HepG2 (cell line): ENCODE measurements around the gene CARD9. TPM values are rescaled to one million over a fixed set of nuclear protein-coding genes. Genes with fewer than 3 reads are reported as not detected.

ENCODE experiments used
- DRAP1 ChIP-seq: IDR thresholded peaks from 2 replicates; pipeline ENCODE4 v1.6.1; 2016; ENCODE audit warnings: missing genetic modification reagents, missing compliant biosample characterization
- HDAC1 ChIP-seq: sonication (generic); formaldehyde crosslinking; IDR thresholded peaks from 2 replicates; pipeline ENCODE4 v1.5.1; 2020; ENCODE audit warnings: mild to moderate bottlenecking, missing genetic modification reagents
- HDAC6 ChIP-seq: fragments of 200-600 bp; sonication (generic); IDR thresholded peaks from 2 replicates; pipeline ENCODE4 v1.7.0; 2017; ENCODE audit warnings: mild to moderate bottlenecking, antibody characterized with exemption, low read length, low read depth
- HMGA1 ChIP-seq: sonication (generic); formaldehyde crosslinking; conservative IDR thresholded peaks from 2 replicates; pipeline ENCODE4 v1.4.0; 2020; ENCODE audit warnings: missing genetic modification reagents
- HNF4A ChIP-seq: sonication (generic); formaldehyde crosslinking; IDR thresholded peaks from 2 replicates; pipeline ENCODE4 v1.4.0; 2020; ENCODE audit warnings: missing genetic modification reagents
- HNRNPLL ChIP-seq: fragments of 200-400 bp; formaldehyde crosslinking; IDR thresholded peaks from 2 replicates; pipeline ENCODE4 v1.6.1; 2017; ENCODE audit warnings: mild to moderate bottlenecking, low read depth, low read length; ENCODE audit not compliant: poor library complexity, severe bottlenecking
- NR2F2 ChIP-seq: IDR thresholded peaks from 2 replicates; pipeline ENCODE4 v1.6.1; 2012; ENCODE audit warnings: low read depth, inconsistent platforms, borderline replicate concordance
- POLR2A ChIP-seq, 2 experiments: IDR thresholded peaks; 2 replicates each; pipeline ENCODE4 v1.6.1; 2011; ENCODE audit warnings: low read depth in 2 of 2, low read length in 2 of 2, mild to moderate bottlenecking in 1 of 2, moderate library complexity in 1 of 2; ENCODE audit not compliant: insufficient read depth in 1 of 2
- SAP130 ChIP-seq: IDR thresholded peaks from 2 replicates; pipeline ENCODE4 v1.6.1; 2016; ENCODE audit warnings: low read depth
- SOX6 ChIP-seq, 2 experiments: fragments of 450-650 bp in 1 of 2; sonication (generic) in 1 of 2; formaldehyde crosslinking in 1 of 2; IDR thresholded peaks; 2 replicates each; pipeline versions ENCODE4 v1.4.0 to v1.6.1; 2017 to 2020; ENCODE audit warnings: antibody characterized with exemption in 1 of 2, mild to moderate bottlenecking in 1 of 2, missing genetic modification reagents in 1 of 2
- ZFP62 ChIP-seq: sonication (generic); formaldehyde crosslinking; IDR thresholded peaks from 2 replicates; pipeline ENCODE4 v1.4.0; 2020; ENCODE audit warnings: missing genetic modification reagents
- ZKSCAN8 ChIP-seq: IDR thresholded peaks from 2 replicates; pipeline ENCODE4 v1.6.1; 2016; ENCODE audit warnings: borderline replicate concordance, missing genetic modification reagents, missing compliant biosample characterization
- ZNF33A ChIP-seq: sonication (generic); formaldehyde crosslinking; IDR thresholded peaks from 2 replicates; pipeline ENCODE4 v1.5.1; 2020; ENCODE audit warnings: missing genetic modification reagents, mild to moderate bottlenecking, moderate library complexity, borderline replicate concordance
- ZNF7 ChIP-seq: IDR thresholded peaks from 2 replicates; pipeline ENCODE4 v1.6.1; 2016; ENCODE audit warnings: missing biosample characterization, missing genetic modification reagents
- ZNF713 ChIP-seq: sonication (generic); formaldehyde crosslinking; IDR thresholded peaks from 2 replicates; pipeline ENCODE4 v1.4.0; 2020; ENCODE audit warnings: mild to moderate bottlenecking, missing genetic modification reagents
- polyA plus RNA-seq, 8 experiments: library from polyadenylated mRNA; depleted of rRNA in 3 of 8; stranded (reverse) in 7 of 8; unstranded in 1 of 8; fragments of >200 nt; fragmentation: Illumina TruSeq in 4 of 8; extraction: Trizol in 4 of 8; gene quantifications; 2 replicates each; pipeline versions ENCODE4 v1.2.1 to v1.2.3, GENCODE V29; 2011 to 2016; ENCODE audit warnings: low read depth in 4 of 8, missing spikeins in 1 of 8, mixed read lengths in 1 of 8; ENCODE audit not compliant: insufficient read depth in 1 of 8
- total RNA-seq, 5 experiments: library from RNA; depleted of rRNA; stranded (reverse); fragments of >200 nt; fragmentation: Illumina TruSeq; extraction: Trizol; gene quantifications; 2 replicates each; pipeline ENCODE4 v1.2.3, GENCODE V29; 2016; ENCODE audit warnings: low read depth in 1 of 5
- TF ChIP-seq, protein P1 (sequence below): sonication (generic); formaldehyde crosslinking; IDR thresholded peaks from 2 replicates; pipeline ENCODE4 v1.4.0; 2020; ENCODE audit warnings: mild to moderate bottlenecking, low read depth, missing genetic modification reagents
- TF ChIP-seq, protein P2 (sequence below): sonication (generic); formaldehyde crosslinking; IDR thresholded peaks from 2 replicates; pipeline ENCODE4 v1.5.0; 2020; ENCODE audit warnings: mild to moderate bottlenecking, missing genetic modification reagents, borderline replicate concordance
- TF ChIP-seq, protein P3 (sequence below): sonication (generic); formaldehyde crosslinking; IDR thresholded peaks from 2 replicates; pipeline ENCODE4 v1.8.0; 2023; ENCODE audit warnings: mild to moderate bottlenecking, missing genetic modification reagents
- TF ChIP-seq, protein P4 (sequence below): IDR thresholded peaks from 2 replicates; pipeline ENCODE4 v1.4.0; 2020; ENCODE audit warnings: mild to moderate bottlenecking, missing genetic modification reagents

Gene CARD9
- total and polyA plus RNA-seq, 2 of the 13 experiments (the other 11 are each of a cell fraction or from before 2014, with no cell fraction given) = 3.3 to 7.4 TPM

DNA sequence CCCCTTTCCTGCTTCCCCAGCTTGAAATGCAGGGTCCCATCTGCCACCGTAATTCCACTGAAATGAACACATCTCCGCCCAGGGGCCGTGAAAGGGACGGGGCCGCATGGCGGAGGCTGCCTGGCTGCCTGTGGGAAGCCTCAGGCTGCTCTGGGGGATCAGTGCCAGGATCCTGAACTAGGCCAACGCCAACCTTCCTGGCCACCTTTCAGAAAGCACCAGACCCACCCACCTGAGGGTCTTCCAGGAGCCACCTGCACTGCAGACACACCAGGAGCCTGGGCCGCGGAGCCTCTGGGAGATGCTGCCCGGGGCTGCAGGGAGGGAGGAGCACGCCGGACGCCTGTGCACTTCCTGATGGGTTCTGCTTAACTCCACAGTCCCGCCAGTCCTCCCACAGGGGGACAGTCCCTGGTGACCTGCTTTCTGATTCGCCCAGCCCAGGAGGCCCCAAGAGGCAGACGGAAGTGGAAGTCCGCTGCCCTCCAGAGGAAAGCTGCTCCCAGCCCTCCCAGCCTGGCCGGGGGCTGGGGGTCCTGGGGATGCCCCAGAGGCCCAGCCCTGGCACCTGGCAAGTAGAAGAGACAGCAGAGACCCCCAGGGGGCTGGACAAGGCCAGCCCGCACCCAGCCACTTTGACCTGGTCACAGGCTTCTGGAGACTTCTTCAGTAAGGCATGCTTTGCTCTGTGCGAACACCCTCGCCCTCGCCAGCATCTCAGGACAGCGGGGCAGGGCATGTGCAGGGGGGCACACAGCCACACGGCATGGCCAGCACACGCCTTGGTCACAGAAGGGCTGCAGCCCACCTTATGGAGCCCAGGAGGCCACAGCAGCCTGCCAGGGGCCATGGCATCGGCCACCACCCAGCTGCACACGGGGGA lies at the start of gene CARD9 (continued):
- TF ChIP-seq HNF4A (CRISPR knock-in tag) = no peak
- no peak for TF ChIP-seq ZNF713 (CRISPR knock-in tag)
- TF ChIP-seq ZFP62 = no peak
- TF ChIP-seq, protein P1, sequence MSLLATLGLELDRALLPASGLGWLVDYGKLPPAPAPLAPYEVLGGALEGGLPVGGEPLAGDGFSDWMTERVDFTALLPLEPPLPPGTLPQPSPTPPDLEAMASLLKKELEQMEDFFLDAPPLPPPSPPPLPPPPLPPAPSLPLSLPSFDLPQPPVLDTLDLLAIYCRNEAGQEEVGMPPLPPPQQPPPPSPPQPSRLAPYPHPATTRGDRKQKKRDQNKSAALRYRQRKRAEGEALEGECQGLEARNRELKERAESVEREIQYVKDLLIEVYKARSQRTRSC (CRISPR knock-in tag) = no peak
- TF ChIP-seq, protein P2, sequence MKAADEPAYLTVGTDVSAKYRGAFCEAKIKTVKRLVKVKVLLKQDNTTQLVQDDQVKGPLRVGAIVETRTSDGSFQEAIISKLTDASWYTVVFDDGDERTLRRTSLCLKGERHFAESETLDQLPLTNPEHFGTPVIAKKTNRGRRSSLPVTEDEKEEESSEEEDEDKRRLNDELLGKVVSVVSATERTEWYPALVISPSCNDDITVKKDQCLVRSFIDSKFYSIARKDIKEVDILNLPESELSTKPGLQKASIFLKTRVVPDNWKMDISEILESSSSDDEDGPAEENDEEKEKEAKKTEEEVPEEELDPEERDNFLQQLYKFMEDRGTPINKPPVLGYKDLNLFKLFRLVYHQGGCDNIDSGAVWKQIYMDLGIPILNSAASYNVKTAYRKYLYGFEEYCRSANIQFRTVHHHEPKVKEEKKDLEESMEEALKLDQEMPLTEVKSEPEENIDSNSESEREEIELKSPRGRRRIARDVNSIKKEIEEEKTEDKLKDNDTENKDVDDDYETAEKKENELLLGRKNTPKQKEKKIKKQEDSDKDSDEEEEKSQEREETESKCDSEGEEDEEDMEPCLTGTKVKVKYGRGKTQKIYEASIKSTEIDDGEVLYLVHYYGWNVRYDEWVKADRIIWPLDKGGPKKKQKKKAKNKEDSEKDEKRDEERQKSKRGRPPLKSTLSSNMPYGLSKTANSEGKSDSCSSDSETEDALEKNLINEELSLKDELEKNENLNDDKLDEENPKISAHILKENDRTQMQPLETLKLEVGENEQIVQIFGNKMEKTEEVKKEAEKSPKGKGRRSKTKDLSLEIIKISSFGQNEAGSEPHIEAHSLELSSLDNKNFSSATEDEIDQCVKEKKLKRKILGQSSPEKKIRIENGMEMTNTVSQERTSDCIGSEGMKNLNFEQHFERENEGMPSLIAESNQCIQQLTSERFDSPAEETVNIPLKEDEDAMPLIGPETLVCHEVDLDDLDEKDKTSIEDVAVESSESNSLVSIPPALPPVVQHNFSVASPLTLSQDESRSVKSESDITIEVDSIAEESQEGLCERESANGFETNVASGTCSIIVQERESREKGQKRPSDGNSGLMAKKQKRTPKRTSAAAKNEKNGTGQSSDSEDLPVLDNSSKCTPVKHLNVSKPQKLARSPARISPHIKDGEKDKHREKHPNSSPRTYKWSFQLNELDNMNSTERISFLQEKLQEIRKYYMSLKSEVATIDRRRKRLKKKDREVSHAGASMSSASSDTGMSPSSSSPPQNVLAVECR (CRISPR knock-in tag) = peak; percentile 47; the same call in 1 of the 2 replicates
- TF ChIP-seq HMGA1 (CRISPR knock-in tag) = no peak
- no peak for TF ChIP-seq ZKSCAN8
- TF ChIP-seq NR2F2 = no peak
- TF ChIP-seq HDAC1 (CRISPR knock-in tag) = 0 out of 2 replicates have a peak, but pooled peaks have one; percentile 32
- no peak for TF ChIP-seq ZNF33A
- TF ChIP-seq DRAP1 (CRISPR knock-in tag) = 0 out of 2 replicates have a peak, but pooled peaks have one; percentile 50
- TF ChIP-seq, protein P3, sequence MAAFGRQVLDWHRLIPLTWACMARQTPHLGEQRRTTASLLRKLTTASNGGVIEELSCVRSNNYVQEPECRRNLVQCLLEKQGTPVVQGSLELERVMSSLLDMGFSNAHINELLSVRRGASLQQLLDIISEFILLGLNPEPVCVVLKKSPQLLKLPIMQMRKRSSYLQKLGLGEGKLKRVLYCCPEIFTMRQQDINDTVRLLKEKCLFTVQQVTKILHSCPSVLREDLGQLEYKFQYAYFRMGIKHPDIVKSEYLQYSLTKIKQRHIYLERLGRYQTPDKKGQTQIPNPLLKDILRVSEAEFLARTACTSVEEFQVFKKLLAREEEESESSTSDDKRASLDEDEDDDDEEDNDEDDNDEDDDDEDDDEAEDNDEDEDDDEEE (CRISPR knock-in tag) = no peak
- peak; percentile 79 for TF ChIP-seq SAP130 (CRISPR knock-in tag)
- TF ChIP-seq, protein P4, sequence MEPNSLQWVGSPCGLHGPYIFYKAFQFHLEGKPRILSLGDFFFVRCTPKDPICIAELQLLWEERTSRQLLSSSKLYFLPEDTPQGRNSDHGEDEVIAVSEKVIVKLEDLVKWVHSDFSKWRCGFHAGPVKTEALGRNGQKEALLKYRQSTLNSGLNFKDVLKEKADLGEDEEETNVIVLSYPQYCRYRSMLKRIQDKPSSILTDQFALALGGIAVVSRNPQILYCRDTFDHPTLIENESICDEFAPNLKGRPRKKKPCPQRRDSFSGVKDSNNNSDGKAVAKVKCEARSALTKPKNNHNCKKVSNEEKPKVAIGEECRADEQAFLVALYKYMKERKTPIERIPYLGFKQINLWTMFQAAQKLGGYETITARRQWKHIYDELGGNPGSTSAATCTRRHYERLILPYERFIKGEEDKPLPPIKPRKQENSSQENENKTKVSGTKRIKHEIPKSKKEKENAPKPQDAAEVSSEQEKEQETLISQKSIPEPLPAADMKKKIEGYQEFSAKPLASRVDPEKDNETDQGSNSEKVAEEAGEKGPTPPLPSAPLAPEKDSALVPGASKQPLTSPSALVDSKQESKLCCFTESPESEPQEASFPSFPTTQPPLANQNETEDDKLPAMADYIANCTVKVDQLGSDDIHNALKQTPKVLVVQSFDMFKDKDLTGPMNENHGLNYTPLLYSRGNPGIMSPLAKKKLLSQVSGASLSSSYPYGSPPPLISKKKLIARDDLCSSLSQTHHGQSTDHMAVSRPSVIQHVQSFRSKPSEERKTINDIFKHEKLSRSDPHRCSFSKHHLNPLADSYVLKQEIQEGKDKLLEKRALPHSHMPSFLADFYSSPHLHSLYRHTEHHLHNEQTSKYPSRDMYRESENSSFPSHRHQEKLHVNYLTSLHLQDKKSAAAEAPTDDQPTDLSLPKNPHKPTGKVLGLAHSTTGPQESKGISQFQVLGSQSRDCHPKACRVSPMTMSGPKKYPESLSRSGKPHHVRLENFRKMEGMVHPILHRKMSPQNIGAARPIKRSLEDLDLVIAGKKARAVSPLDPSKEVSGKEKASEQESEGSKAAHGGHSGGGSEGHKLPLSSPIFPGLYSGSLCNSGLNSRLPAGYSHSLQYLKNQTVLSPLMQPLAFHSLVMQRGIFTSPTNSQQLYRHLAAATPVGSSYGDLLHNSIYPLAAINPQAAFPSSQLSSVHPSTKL (CRISPR knock-in tag) = no peak
- TF ChIP-seq POLR2A (IDR thresholded peaks at IDR 0.05; ENCODE audit: insufficient read depth in 1 of 2, low read depth in 2 of 2, low read length in 2 of 2) = peak in 1 of 2 experiments; percentile 36; a peak in 1 of 4 replicates
- no peak for TF ChIP-seq HDAC6
- TF ChIP-seq HNRNPLL = peak; percentile 10
- no peak for TF ChIP-seq ZNF7
- no peak for TF ChIP-seq SOX6 (IDR thresholded peaks at IDR 0.05)
- TF ChIP-seq SOX6 (CRISPR knock-in tag; IDR thresholded peaks at IDR 0.05) = peak; percentile 23; the same call in 1 of the 2 replicates
